GM21381 (cell line): ENCODE measurements around the gene UBXN6.
A peak's percentile ranks its signal among the peaks of the same experiment; 100 is the strongest.

Experiments used
- ATAC-seq: cut with Tn5 transposase; IDR thresholded peaks from one replicate; pipeline ENCODE4 v1.9.1; 2021; ENCODE audit warnings: mild to moderate bottlenecking, moderate library complexity; ENCODE audit not compliant: unreplicated experiment

The UBXN6 gene

GRCh38 chr19:4493929-4494690 lies 36.5 kb upstream of the UBXN6 start:
- no peak for ATAC-seq

- ATAC-seq, result no peak
Measured at GRCh38 chr19:4493104-4493928, 35.7 kb upstream of the UBXN6 start.

GRCh38 chr19:4492337-4493103 lies 34.9 kb upstream of the UBXN6 start:
- no peak for ATAC-seq

- ATAC-seq, result no peak
Measured at GRCh38 chr19:4491446-4491845, 33.9 kb upstream of the UBXN6 start.

GRCh38 chr19:4488496-4488895 lies 30.9 kb upstream of the UBXN6 start:
- no peak for ATAC-seq

- ATAC-seq, result no peak
Measured at GRCh38 chr19:4487572-4487971, 30.0 kb upstream of the UBXN6 start.

- no peak for ATAC-seq
Measured at GRCh38 chr19:4483385-4483784, 25.8 kb upstream of the UBXN6 start.

- ATAC-seq, result no peak
Measured at GRCh38 chr19:4482721-4483364, 25.2 kb upstream of the UBXN6 start.

GRCh38 chr19:4477034-4477801 lies 19.6 kb upstream of the UBXN6 start:
- no peak for ATAC-seq

- ATAC-seq, result no peak
Measured at GRCh38 chr19:4474514-4475022, 17.0 kb upstream of the UBXN6 start.

GRCh38 chr19:4473763-4474513 lies 16.3 kb upstream of the UBXN6 start:
- ATAC-seq, result no peak

GRCh38 chr19:4473011-4473762 lies 15.6 kb upstream of the UBXN6 start:
- ATAC-seq, result no peak

- peak; percentile 11 for ATAC-seq
Measured at GRCh38 chr19:4472174-4472974, 14.8 kb upstream of the UBXN6 start, which contains the start of gene HDGFL2. Gene HDGFL2, plus strand, starts transcription at chr19:4472297. Its CDS starts 54 bp downstream, at chr19:4472351.

GRCh38 chr19:4471403-4472173 lies 14.0 kb upstream of the UBXN6 start:
- ATAC-seq, result peak; percentile 78

- ATAC-seq, result no peak
Measured at GRCh38 chr19:4467835-4468234, 10.2 kb upstream of the UBXN6 start.

GRCh38 chr19:4464815-4465581 lies 7.4 kb upstream of the UBXN6 start:
- no peak for ATAC-seq
